Hypothalamus (tissue), 51 donors: ENCODE measurements around the gene UNC13C.
A peak's percentile ranks its signal among the peaks of the same experiment; 100 is the strongest.

Source experiments
- DNase-seq, 51 donors: peaks; one replicate each; lab custom pipeline; 2025; lab: John Stamatoyannopoulos, UW

The UNC13C gene

GRCh38 chr15:54282228-54282836 lies 304.1 kb downstream of the UNC13C start:
- no peak for DNase-seq

- no peak for DNase-seq
Observed at GRCh38 chr15:54288049-54288448, 309.8 kb downstream of the UNC13C start.

- no peak for DNase-seq
Observed at GRCh38 chr15:54289590-54290136, 311.4 kb downstream of the UNC13C start.

GRCh38 chr15:54298396-54298795 lies 320.2 kb downstream of the UNC13C start:
- no peak for DNase-seq

GRCh38 chr15:54304321-54304720 lies 326.1 kb downstream of the UNC13C start:
- DNase-seq: no peak

- no peak for DNase-seq
Observed at GRCh38 chr15:54305138-54305537, 326.9 kb downstream of the UNC13C start.

- DNase-seq: no peak
Observed at GRCh38 chr15:54307252-54307902, 329.1 kb downstream of the UNC13C start.

- DNase-seq: no peak
Observed at GRCh38 chr15:54307926-54308325, 329.7 kb downstream of the UNC13C start.

GRCh38 chr15:54312528-54312927 lies 334.3 kb downstream of the UNC13C start:
- no peak for DNase-seq

- DNase-seq: no peak
Observed at GRCh38 chr15:54321426-54321825, 343.2 kb downstream of the UNC13C start.

- no peak for DNase-seq
Observed at GRCh38 chr15:54322341-54322740, 344.1 kb downstream of the UNC13C start.

GRCh38 chr15:54345301-54345700 lies 367.1 kb downstream of the UNC13C start:
- no peak for DNase-seq

GRCh38 chr15:54345827-54346226 lies 367.6 kb downstream of the UNC13C start:
- DNase-seq: no peak

GRCh38 chr15:54347082-54347827 lies 369.0 kb downstream of the UNC13C start:
- no peak for DNase-seq

GRCh38 chr15:54353726-54354125 lies 375.5 kb downstream of the UNC13C start:
- no peak for DNase-seq

- DNase-seq: no peak
Observed at GRCh38 chr15:54354341-54354740, 376.1 kb downstream of the UNC13C start.

GRCh38 chr15:54364961-54365360 lies 386.7 kb downstream of the UNC13C start:
- peak in 1 of 51 donors; percentile 8 for DNase-seq

GRCh38 chr15:54373332-54373731 lies 395.1 kb downstream of the UNC13C start:
- DNase-seq: no peak

GRCh38 chr15:54374184-54374952 lies 396.1 kb downstream of the UNC13C start:
- no peak for DNase-seq

- DNase-seq: no peak
Observed at GRCh38 chr15:54387799-54388198, 409.6 kb downstream of the UNC13C start.

- DNase-seq: no peak
Observed at GRCh38 chr15:54388746-54389145, 410.5 kb downstream of the UNC13C start.
